Activated gamma-delta T cell treated with Interleukin-2 at 50 U/mL for 16 hours (primary cell): Measurements from ENCODE around the gene ATP6V0A1.
"Not testable (repeated sequence)": the region's sequence is repeated elsewhere in the genome, so short reads cannot be mapped to it uniquely, and the experiment has no call there.

Experiments used
- DNase-seq: peaks from one replicate; pipeline ENCODE4 v3.0.0-alpha.2; 2020

Gene ATP6V0A1

GRCh38 chr17:42438600-42439567 lies 19.8 kb upstream of the ATP6V0A1 start:
- DNase-seq, result peak; percentile 27

- DNase-seq, result no peak
These were observed 17.1 kb upstream of the ATP6V0A1 start for GRCh38 chr17:42441371-42442195.

- no peak for DNase-seq
These were observed 16.5 kb upstream of the ATP6V0A1 start for GRCh38 chr17:42442196-42442565.

GRCh38 chr17:42449176-42449575 lies 9.5 kb upstream of the ATP6V0A1 start:
- not testable (repeated sequence) for DNase-seq

- not testable (repeated sequence) for DNase-seq
These were observed 8.8 kb upstream of the ATP6V0A1 start for GRCh38 chr17:42449838-42450237.

GRCh38 chr17:42451270-42451669 lies 7.4 kb upstream of the ATP6V0A1 start:
- DNase-seq, result not testable (repeated sequence)

- no peak for DNase-seq
These were observed 5.2 kb upstream of the ATP6V0A1 start for GRCh38 chr17:42453439-42453838.

- not testable (repeated sequence) for DNase-seq
These were observed 3.7 kb upstream of the ATP6V0A1 start for GRCh38 chr17:42454987-42455386.

- no peak for DNase-seq
These were observed 2.2 kb upstream of the ATP6V0A1 start for GRCh38 chr17:42456223-42457106.

- DNase-seq, result no peak
These were observed 1.4 kb upstream of the ATP6V0A1 start for GRCh38 chr17:42457107-42457792.

GRCh38 chr17:42459256-42459800 lies 650 bp downstream of the ATP6V0A1 start:
- no peak for DNase-seq

- DNase-seq, result no peak
These were observed 1.2 kb downstream of the ATP6V0A1 start for GRCh38 chr17:42459801-42460281.

- no peak for DNase-seq
These were observed 1.7 kb downstream of the ATP6V0A1 start for GRCh38 chr17:42460371-42460770.

GRCh38 chr17:42463976-42464400 lies 5.3 kb downstream of the ATP6V0A1 start:
- no peak for DNase-seq

- DNase-seq, result no peak
These were observed 9.2 kb downstream of the ATP6V0A1 start for GRCh38 chr17:42467889-42468288.

- DNase-seq, result no peak
These were observed 14.2 kb downstream of the ATP6V0A1 start for GRCh38 chr17:42472709-42473521.

- DNase-seq, result no peak
These were observed 15.6 kb downstream of the ATP6V0A1 start for GRCh38 chr17:42474276-42474675.

- no peak for DNase-seq
These were observed 16.4 kb downstream of the ATP6V0A1 start for GRCh38 chr17:42475121-42475520.

GRCh38 chr17:42475835-42476234 lies 17.2 kb downstream of the ATP6V0A1 start:
- no peak for DNase-seq

- DNase-seq, result no peak
These were observed 17.7 kb downstream of the ATP6V0A1 start for GRCh38 chr17:42476411-42476810.

GRCh38 chr17:42477173-42477572 lies 18.5 kb downstream of the ATP6V0A1 start:
- no peak for DNase-seq
